Smooth muscle cell (in vitro differentiated cells): ENCODE results near the gene LOXL1. TPM values are rescaled to one million over a fixed set of nuclear protein-coding genes. Genes with fewer than 3 reads are reported as not detected.

Experiments
- DNase-seq: peaks from one replicate; lab custom pipeline; 2025; ENCODE audit not compliant: unreplicated experiment; lab: John Stamatoyannopoulos, UW
- H2AFZ ChIP-seq: fragments of 200-600 bp; sonication (generic); 2 replicates; pipeline ENCODE4 v1.6.0; 2016; ENCODE audit warnings: antibody characterized with exemption, low read depth, mild to moderate bottlenecking
- H3F3A ChIP-seq: fragments of 200-600 bp; sonication (generic); 2 replicates; pipeline ENCODE4 v1.6.0; 2017; ENCODE audit warnings: antibody characterized with exemption, low read depth
- H3K27ac ChIP-seq: fragments of 200-600 bp; sonication (generic); 2 replicates; pipeline ENCODE4 v1.5.1; 2016; ENCODE audit warnings: low read depth, mild to moderate bottlenecking
- H3K27me3 ChIP-seq: fragments of 200-600 bp; sonication (generic); 2 replicates; pipeline ENCODE4 v1.6.1; 2016; ENCODE audit warnings: low read depth, mild to moderate bottlenecking
- H3K36me3 ChIP-seq: fragments of 200-600 bp; sonication (generic); 2 replicates; pipeline ENCODE4 v1.5.1; 2016; ENCODE audit warnings: low read depth
- H3K4me1 ChIP-seq: fragments of 200-600 bp; sonication (generic); 2 replicates; pipeline ENCODE4 v1.5.1; 2016; ENCODE audit warnings: low read depth
- H3K4me2 ChIP-seq: fragments of 200-600 bp; sonication (generic); 2 replicates; pipeline ENCODE4 v1.6.0; 2016; ENCODE audit warnings: mild to moderate bottlenecking
- H3K4me3 ChIP-seq: fragments of 200-600 bp; sonication (generic); 2 replicates; pipeline ENCODE4 v1.5.1; 2016; ENCODE audit warnings: mild to moderate bottlenecking
- H3K79me2 ChIP-seq: fragments of 200-600 bp; sonication (generic); 2 replicates; pipeline ENCODE4 v1.6.0; 2016; ENCODE audit warnings: low read depth, mild to moderate bottlenecking
- H3K9ac ChIP-seq: fragments of 200-600 bp; sonication (generic); 2 replicates; pipeline ENCODE4 v1.6.0; 2016; ENCODE audit warnings: low read depth
- H3K9me3 ChIP-seq: fragments of 200-600 bp; sonication (generic); replicated peaks from 2 replicates; pipeline ENCODE4 v1.5.1; 2016; ENCODE audit warnings: low read depth
- H4K20me1 ChIP-seq: fragments of 200-600 bp; sonication (generic); 2 replicates; pipeline ENCODE4 v1.6.0; 2016; ENCODE audit warnings: low read depth
- CTCF ChIP-seq: fragments of 200-600 bp; sonication (generic); IDR thresholded peaks from 2 replicates; pipeline ENCODE4 v1.5.1; 2017; ENCODE audit warnings: borderline replicate concordance, mild to moderate bottlenecking, antibody characterized with exemption; ENCODE audit not compliant: insufficient read depth, poor library complexity, severe bottlenecking
- WGBS: methylation state at CpG from one replicate; pipeline ENCODE4 v1.1.7; 2016; ENCODE audit warnings: low lambda C conversion rate; 5-methylcytosine and 5-hydroxymethylcytosine counted together
- polyA plus RNA-seq: library from polyadenylated mRNA; unstranded; fragments of >200 nt; fragmentation: Nextera tagmentation; extraction: Ambion mirVana; gene quantifications from 2 replicates; pipeline ENCODE4 v1.2.1, GENCODE V29; 2016
- total RNA-seq: library from RNA; depleted of rRNA; stranded (reverse); fragments of >200 nt; gene quantifications from 2 replicates; pipeline ENCODE4 v1.2.3, GENCODE V29; 2014

The LOXL1 gene
- total and polyA plus RNA-seq, 2 experiments from 2014 or later = 252 to 899 TPM

- H3K9ac ChIP-seq = no peak overlapping the region
- no peaks in the 10 kb centered on the region for H3K9me3 ChIP-seq
- TF ChIP-seq CTCF = no peak
- H3K27ac ChIP-seq = no peak overlapping the region
- DNase-seq = no peak
- peaks cover 41% of the 10 kb centered on the region for H3F3A ChIP-seq
- H3K4me3 ChIP-seq = no peak overlapping the region
- no peak overlapping the region for H2AFZ ChIP-seq
- H3K4me1 ChIP-seq = peaks cover 27% of the 10 kb centered on the region
- H3K79me2 ChIP-seq = no peaks in the 10 kb centered on the region
- no peaks in the 10 kb centered on the region for H4K20me1 ChIP-seq
- H3K4me2 ChIP-seq = no peak overlapping the region
- 94% methylated on average over 9 of the region's 9 CpGs for WGBS
- no peaks in the 10 kb centered on the region for H3K27me3 ChIP-seq
- H3K36me3 ChIP-seq = no peaks in the 10 kb centered on the region
Measured at GRCh38 chr15:73946795-73947370, 20.6 kb downstream of the LOXL1 start.

GRCh38 chr15:73947651-73948050 lies 21.4 kb downstream of the LOXL1 start:
- no peaks in the 10 kb centered on the region for H4K20me1 ChIP-seq
- peak overlapping the region; percentile 67 for H3K27ac ChIP-seq
- 99% methylated on average over 9 of the region's 9 CpGs for WGBS
- H2AFZ ChIP-seq = no peak overlapping the region
- no peaks in the 10 kb centered on the region for H3K36me3 ChIP-seq
- no peak for DNase-seq
- H3K9ac ChIP-seq = no peak overlapping the region
- no peak for TF ChIP-seq CTCF
- H3K4me3 ChIP-seq = no peak overlapping the region
- H3K4me1 ChIP-seq = peaks cover 30% of the 10 kb centered on the region
- H3K79me2 ChIP-seq = no peaks in the 10 kb centered on the region
- H3K27me3 ChIP-seq = no peaks in the 10 kb centered on the region
- H3K4me2 ChIP-seq = no peak overlapping the region
- no peaks in the 10 kb centered on the region for H3K9me3 ChIP-seq
- H3F3A ChIP-seq = peaks cover 37% of the 10 kb centered on the region

GRCh38 chr15:73948396-73948795 lies 22.1 kb downstream of the LOXL1 start:
- peaks cover 29% of the 10 kb centered on the region for H3F3A ChIP-seq
- peaks cover 28% of the 10 kb centered on the region for H3K4me1 ChIP-seq
- no peaks in the 10 kb centered on the region for H3K9me3 ChIP-seq
- no peak overlapping the region for H3K4me2 ChIP-seq
- H3K27me3 ChIP-seq = no peaks in the 10 kb centered on the region
- no peak for DNase-seq
- H4K20me1 ChIP-seq = no peaks in the 10 kb centered on the region
- H3K4me3 ChIP-seq = no peak overlapping the region
- 99% methylated on average over 4 of the region's 4 CpGs for WGBS
- no peak overlapping the region for H3K9ac ChIP-seq
- H3K36me3 ChIP-seq = no peaks in the 10 kb centered on the region
- H2AFZ ChIP-seq = no peak overlapping the region
- no peaks in the 10 kb centered on the region for H3K79me2 ChIP-seq
- peak overlapping the region; percentile 67 for H3K27ac ChIP-seq
- no peak for TF ChIP-seq CTCF

- TF ChIP-seq CTCF = no peak
- Histone ChIP-seq H3K9me3 (no peaks in the 10 kb centered on the region), H3K4me1 (peaks cover 22% of the 10 kb centered on the region), H3K4me2 (no peak overlapping the region), H2AFZ (no peak overlapping the region), H3K27ac (peak overlapping the region; percentile 67), H3K79me2 (no peaks in the 10 kb centered on the region), H3F3A (peaks cover 23% of the 10 kb centered on the region), H4K20me1 (no peaks in the 10 kb centered on the region), H3K27me3 (no peaks in the 10 kb centered on the region), H3K4me3 (no peak overlapping the region), H3K9ac (no peak overlapping the region), H3K36me3 (no peaks in the 10 kb centered on the region)
- 67% methylated on average over 4 of the region's 4 CpGs for WGBS
- DNase-seq = no peak
Measured at GRCh38 chr15:73948982-73949381, 22.7 kb downstream of the LOXL1 start.
